ENCODE results near the gene RAX2.
A peak's percentile ranks its signal among the peaks of the same experiment; 100 is the strongest.

Gene RAX2

GRCh38 chr19:3783660-3784584, 11.9 kb upstream of the RAX2 start:
- peak; percentile 7 for TF ChIP-seq CTCF (IDR thresholded peaks at IDR 0.05; ENCODE audit: insufficient read depth, missing control alignments)
- DNase-seq (ENCODE audit: insufficient read length, low spot score) (no peak), FAIRE-seq (no peak)

GRCh38 chr19:3782903-3783302, 10.9 kb upstream of the RAX2 start:
- DNase-seq (ENCODE audit: insufficient read length, low spot score) (no peak), FAIRE-seq (no peak)
- no peak for TF ChIP-seq CTCF (IDR thresholded peaks at IDR 0.05; ENCODE audit: insufficient read depth, missing control alignments)

- DNase-seq (ENCODE audit: insufficient read length, low spot score) (no peak), FAIRE-seq (no peak)
- TF ChIP-seq CTCF (IDR thresholded peaks at IDR 0.05; ENCODE audit: insufficient read depth, missing control alignments): no peak
Observed at GRCh38 chr19:3782330-3782729, 10.3 kb upstream of the RAX2 start.

- FAIRE-seq (no peak), DNase-seq (ENCODE audit: insufficient read length, low spot score) (no peak)
- TF ChIP-seq CTCF (IDR thresholded peaks at IDR 0.05; ENCODE audit: insufficient read depth, missing control alignments): no peak
Observed at GRCh38 chr19:3781603-3782002, 9.6 kb upstream of the RAX2 start.

- DNase-seq (ENCODE audit: insufficient read length, low spot score) (no peak), FAIRE-seq (no peak)
- no peak for TF ChIP-seq CTCF (IDR thresholded peaks at IDR 0.05; ENCODE audit: insufficient read depth, missing control alignments)
Observed at GRCh38 chr19:3780786-3781304, 8.8 kb upstream of the RAX2 start.

GRCh38 chr19:3778899-3779723, 7.1 kb upstream of the RAX2 start:
- TF ChIP-seq CTCF (IDR thresholded peaks at IDR 0.05; ENCODE audit: insufficient read depth, missing control alignments): no peak
- FAIRE-seq (no peak), DNase-seq (ENCODE audit: insufficient read length, low spot score) (no peak)

Measured in D721Med (cell line).